NCI-H2227 treated with DMSO at 0.1 percent for 48 hours (cell line): ENCODE data around the gene ZBTB22.
"Not testable (repeated sequence)": the region's sequence is repeated elsewhere in the genome, so short reads cannot be mapped to it uniquely, and the experiment has no call there.

Source experiments
- DNase-seq: peaks from one replicate; lab custom pipeline; 2025; lab: John Stamatoyannopoulos, UW

ZBTB22 gene, protein sequence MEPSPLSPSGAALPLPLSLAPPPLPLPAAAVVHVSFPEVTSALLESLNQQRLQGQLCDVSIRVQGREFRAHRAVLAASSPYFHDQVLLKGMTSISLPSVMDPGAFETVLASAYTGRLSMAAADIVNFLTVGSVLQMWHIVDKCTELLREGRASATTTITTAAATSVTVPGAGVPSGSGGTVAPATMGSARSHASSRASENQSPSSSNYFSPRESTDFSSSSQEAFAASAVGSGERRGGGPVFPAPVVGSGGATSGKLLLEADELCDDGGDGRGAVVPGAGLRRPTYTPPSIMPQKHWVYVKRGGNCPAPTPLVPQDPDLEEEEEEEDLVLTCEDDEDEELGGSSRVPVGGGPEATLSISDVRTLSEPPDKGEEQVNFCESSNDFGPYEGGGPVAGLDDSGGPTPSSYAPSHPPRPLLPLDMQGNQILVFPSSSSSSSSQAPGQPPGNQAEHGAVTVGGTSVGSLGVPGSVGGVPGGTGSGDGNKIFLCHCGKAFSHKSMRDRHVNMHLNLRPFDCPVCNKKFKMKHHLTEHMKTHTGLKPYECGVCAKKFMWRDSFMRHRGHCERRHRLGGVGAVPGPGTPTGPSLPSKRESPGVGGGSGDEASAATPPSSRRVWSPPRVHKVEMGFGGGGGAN

DNA sequence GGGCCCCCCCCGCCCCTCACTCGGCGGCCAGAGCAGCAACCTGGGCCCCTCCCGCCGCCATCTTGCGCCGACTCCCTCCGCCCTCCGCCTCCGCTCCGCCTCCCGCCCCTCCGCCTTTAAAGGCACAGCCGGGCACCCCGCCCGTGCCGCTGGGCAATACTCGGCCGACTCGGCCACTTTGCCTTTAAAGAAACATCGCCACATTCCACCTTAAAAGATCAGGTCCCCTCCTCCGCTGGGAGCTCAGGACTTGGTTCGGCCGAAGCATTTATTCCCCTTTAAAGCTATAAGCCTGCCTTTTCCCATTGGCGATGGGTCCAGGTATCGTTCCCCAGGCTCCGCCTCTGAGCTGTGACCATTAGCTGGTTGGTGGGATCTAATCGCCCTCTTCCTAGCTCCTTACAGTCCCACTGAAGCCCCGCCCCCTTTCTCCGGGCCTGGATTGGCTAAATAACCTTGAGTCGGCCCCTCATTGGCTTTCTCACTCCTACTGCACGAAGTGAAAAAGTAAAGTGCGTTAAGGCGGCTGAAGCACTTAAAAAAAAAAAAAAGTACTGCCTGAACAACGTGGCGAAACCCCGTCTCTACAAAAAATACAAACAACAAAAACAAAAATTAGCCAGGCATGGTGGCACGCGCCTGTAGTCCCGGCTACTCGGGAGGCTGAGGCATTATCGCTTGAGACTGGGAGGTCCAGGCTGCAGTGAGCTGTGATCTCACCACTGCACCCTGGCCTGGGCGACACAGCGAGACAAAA, at the start of gene ZBTB22:
Gene ZBTB22, minus strand, starts transcription at position 76 of the 757 bp plus-strand sequence. CDS start 828 bp downstream, outside the sequence.
- peak; percentile 99 for DNase-seq

DNA sequence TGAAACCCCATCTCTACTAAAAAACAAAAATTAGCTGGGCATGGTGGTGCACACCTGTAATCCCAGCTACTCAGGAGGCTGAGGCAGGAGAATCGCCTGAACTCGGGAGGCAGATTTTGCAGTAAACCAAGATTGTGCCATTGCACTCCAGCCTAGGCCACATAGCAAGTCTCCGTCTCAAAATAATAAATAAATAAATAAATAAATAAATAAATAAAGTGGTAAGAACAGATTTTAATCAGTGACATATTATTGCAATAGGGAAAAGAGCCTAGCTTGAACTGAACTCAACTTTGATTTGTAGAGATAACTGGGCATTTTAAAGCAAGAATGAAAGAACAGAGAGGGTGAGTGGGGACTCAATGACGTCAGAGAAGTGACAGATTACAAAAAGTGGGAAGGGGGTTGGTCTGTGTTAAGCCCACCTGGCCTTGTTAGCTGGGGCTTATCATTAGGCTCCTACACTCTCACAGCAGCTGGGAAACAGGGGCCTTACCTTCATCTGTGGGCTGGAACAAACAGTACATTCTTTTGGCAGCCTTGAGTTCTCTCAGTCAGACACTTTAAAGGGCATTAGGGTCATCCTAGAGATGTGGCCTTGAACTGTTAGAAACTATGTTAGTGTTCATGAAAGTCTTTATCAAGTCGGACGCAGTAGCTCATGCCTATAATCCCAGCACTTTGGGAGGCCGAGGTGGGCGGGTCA, 49.6 kb upstream of the ZBTB22 start:
- DNase-seq, result no peak

DNA sequence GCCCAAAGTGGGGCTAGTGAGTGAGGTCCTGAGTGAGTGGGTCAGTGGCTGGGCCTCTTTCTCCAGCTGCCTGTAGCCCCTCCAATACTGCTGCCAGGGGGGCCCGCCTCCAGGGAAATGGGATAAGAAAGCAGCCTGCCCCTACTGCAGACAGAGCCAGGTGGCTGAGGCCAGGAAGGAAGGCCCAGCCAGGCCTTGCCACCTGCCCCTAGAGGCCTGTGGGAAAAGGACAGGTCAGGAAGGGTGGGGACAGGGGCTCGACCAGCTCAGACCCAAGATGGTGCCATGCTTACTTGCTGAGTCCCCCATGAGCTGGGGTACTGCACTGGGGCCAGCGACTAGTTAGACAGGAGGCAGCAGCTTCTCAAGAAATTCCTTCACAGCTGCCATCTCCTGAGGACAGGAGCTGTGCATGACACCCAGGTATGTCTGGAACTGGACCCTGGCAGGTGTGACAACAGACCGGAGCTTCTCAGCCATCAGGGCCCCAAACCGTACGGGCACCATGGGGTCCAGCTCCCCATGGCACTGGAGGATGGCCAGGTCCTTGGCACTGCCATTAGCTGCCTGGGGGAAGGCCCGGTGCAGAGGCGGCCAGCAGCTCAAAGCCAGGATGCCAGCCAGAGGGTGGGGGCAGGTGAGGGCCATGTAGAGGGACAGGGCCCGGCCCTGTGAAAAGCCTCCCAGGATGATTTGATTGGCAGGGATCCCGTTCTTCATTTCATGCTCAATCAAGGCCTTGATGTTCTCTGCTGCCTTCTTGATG, 47.8 kb upstream of the ZBTB22 start:
- not testable (repeated sequence) for DNase-seq

DNA sequence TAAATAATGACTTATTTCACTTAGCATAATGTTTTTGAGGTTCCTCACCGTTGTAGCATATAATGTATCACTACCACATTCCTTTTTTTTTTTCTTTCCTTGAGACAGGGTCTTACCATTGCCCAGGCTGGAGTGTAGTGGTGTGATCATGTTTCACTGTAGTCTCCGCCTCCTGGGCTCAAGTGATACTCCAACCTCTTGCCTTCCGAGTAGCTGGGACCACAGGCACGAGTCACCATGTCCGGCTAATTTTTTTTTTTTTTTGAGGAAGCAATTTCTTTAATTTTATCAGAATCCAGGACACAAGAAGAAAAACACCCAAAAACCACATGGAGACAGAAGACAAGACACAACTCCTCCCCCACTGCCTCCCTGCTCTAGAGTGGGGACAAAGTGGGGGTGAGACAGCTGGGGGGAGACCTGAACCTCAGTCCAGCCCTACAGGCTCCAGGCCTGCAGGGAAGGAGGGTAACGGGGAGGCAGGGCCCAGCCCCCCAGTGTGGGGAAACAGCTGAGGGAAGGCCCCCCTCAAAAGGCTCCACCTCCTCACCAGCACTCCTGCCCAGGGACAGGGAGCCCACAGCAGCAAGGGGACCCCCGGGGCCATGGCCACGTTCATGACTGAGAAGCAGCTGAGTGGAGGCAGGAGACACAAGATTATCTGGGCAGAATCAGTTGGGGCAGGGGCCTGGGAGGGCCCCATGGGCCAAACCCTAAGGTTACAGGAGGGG, 47.1 kb upstream of the ZBTB22 start:
- not testable (repeated sequence) for DNase-seq

DNA sequence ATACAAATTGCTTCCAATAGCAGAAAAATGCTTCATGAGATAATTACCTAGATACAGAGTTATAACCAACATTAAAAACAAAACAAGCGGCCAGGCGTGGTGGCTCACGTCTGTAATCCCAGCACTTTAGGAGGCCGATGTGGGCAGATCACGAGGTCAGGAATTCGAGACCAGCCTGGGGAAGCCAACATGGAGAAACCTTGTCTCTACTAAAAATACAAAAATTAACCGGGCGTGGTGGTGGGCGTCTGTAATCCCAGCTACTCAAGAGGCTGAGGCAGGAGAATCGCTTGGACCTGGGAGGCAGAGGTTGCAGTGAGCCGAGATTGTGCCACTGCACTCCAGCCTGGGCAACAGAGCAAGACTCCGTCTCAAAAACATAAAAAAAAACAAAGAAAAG, 45.9 kb upstream of the ZBTB22 start:
- not testable (repeated sequence) for DNase-seq

DNA sequence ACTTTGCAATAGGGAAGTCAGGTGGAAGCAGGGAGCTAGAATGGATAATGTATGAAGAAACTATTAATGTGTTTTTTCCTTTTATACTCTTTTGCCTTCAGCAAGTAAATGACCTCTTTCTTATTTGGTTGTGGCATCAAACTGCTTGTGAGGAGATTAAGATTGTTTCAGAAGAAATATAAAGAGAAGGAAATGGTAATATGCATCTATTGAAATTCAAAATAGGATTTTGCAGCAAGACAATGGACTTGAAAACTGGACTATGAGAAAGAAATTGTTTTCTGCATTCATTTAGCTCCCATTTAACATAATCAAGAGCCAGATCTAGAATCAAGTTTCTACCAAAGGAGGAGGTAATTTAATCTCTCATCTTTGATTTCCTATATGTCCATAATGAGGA, 41.8 kb upstream of the ZBTB22 start:
- no peak for DNase-seq

DNA sequence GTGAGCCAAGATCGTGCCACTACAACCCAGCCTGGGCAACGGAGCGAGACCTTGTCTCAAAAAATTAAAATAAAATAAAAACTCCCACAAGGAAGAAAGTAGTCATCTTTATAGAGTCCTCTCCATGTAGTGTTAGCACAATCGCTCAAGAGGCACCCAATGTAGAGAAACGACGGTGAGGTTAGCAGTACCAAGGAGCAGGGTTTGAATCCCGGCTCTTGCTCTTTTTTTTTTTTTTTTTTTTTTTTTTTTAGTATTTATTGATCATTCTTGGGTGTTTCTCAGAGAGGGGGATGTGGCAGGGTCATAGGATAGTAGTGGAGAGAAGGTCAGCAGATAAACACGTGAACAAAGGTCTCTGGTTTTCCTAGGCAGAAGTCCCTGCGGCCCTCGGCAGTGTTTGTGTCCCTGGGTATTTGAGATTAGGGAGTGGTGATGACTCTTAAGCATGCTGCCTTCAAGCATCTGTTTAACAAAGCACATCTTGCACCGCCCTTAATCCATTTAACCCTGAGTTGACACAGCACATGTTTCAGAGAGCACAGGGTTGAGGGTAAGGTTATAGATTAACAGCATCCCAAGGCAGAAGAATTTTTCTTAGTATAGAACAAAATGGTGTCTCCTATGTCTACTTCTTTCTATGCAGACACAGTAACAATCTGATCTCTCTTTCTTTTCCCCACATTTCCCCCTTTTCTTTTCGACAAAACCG, 39.8 kb upstream of the ZBTB22 start:
- DNase-seq, result not testable (repeated sequence)

DNA sequence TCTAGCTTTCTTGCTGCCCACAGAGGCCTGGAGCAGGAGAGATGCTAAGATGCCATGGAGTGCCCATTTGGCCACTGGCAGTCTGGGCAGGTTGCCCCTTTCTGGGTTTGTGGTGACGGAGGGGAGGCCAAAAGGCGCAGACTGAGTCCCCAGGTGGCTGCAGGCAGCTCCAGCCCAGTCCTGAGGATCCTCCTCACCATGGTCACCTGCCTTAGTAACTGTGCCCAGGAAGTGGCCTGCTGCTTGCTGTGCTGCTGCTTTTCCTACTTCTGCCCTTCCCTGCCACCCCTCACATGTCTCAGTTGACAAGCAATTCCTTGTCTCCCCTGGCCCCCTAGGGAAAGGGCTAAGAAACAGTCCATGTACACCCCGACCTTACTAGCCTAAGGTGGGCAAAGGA, 38.8 kb upstream of the ZBTB22 start:
- no peak for DNase-seq

DNA sequence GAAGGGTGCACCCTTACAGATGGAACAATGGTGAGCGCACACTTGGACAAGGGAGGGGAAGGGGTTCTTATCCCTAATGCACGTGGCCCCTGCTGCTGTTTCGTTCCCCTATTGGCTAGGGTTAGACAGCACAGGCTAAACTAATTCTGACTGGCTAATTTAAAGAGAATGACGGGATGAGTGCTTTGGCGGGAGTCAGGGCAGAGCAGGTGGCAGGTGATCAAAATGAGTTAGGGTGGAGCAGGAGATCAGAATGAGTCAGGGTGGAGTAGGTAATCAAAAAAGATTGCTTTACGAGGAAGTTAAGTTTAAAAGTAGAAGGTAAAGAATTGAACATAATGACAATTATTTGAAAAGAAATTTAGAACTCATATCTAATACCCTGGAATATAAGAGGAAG, 38.3 kb upstream of the ZBTB22 start:
- DNase-seq, result not testable (repeated sequence)

DNA sequence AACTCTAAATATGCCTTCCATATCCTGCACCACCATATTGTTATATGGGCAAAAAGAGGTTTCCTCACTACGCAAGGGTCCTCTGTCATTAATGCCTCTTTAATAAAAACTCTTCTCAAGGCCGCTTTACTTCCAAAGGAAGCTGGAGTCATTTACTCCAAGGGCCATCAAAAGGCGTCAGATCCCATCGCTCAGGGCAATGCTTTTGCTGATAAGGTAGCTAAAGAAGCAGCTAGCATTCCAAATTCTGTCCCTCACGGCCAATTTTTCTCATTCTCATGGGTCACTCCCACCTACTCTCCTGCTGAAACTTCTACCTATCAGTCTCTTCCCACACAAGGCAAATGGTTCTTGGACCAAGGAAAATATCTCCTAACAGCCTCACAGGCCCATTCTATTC, 30.3 kb upstream of the ZBTB22 start:
- no peak for DNase-seq

DNA sequence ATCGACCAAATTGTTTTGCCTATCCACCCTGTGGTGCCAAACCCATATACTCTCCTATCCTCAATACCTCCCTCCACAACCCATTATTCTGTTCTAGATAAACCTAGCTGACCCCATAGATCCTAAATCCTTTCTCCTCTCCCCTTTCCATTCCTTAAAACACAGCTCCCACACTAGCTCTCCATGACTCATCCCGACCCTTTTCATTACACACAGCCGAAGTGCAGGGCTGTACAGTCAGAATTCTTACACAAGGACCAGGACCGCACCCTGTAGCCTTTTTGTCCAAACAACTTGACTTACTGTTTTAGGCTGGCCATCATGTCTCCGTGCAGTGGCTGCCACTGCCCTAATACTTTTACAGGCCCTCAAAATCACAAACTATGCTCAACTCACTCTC, 29.4 kb upstream of the ZBTB22 start:
- DNase-seq, result not testable (repeated sequence)

DNA sequence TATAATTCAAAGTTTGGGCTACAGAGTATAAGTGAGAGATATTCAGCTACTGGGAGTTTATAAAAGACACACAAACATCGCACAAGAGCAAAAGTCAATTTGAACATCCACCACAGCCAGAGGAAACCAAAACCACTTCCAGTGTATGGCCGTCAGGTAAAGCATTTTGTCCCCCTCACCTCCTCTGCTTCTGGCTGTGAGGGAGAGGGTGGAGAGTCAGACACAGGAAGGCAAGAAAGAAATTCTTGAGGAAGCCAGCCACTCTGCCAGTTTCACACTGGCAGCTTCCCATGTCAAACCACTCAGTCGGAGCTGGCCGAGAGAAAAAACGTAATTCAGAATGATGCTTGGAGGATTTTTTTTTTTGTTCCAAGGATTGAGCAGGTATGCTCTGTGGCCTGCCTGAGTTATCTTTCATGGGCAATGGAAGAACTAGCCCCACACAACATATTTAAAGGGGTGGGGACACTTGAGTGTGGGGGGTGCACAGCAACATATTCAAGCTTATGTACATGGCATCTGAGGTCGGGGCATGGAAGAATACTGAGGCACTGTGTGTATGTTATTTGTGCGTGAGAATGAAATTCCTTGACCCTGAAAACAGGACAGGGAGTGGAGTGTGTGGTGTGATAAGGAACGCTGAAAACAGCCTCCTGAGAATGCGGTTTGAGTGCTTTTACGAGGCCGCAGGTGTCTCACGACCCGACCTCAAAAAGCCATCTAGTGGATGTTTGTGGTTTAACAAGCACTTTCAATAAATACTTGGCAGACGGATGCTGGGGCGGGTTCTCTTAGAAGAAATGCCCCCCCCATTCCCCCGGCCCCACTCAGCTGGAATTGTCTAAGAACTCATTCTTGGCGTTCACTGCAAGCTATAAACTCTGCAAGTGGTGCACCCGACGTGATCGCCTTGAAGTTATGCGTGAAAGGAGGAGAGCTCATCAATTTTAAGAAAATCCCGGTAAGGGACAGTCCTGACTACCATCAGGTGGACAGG, 27.5 kb upstream of the ZBTB22 start:
- DNase-seq, result peak; percentile 54

DNA sequence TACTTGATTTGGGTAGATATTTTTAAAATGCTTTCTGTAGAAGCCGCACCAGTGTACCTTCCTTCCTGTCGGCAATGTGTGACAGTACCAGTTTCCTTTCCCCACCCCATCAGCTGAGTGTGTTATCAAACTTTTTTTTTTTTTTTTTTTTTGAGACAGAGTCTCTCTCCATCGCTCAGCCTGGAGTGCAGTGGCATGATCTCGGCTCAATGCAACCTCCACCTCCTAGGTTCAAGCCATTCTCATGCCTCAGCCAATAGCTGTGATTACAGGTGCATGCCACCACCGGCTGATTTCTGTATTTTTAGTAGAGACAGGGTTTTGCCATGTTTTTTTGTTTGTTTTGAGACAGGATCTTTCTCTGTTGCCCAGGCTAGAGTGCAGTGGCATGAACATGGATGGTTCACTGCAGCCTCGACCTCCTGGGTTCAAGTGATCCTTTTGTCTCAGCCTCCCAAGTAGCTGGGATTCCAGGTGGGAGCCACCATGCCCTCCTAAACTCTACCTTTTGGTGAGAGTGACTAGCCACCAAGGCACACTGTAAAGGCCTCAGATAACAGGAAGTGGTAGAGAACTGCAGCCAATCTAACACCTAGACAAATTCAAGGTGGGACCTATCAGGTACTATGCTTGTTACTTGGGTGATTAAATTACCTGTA, 26.5 kb upstream of the ZBTB22 start:
- no peak for DNase-seq

DNA sequence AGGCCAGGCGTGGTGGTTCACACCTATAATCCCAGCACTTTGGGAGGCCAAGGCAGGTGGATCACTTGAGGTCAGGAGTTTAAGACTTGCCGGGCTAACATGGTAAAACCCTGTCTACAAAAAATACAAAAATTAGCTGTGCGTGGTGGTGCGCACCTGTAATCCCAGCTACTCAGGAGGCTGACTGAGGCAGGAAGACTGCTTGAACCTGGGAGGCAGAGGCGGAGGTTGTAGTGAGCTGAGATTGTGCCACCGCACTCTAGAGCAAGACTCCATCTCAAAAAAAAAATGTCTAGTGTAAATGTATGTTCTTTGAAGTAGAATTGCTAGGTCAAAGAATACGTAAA, 26.0 kb upstream of the ZBTB22 start:
- DNase-seq, result not testable (repeated sequence)

DNA sequence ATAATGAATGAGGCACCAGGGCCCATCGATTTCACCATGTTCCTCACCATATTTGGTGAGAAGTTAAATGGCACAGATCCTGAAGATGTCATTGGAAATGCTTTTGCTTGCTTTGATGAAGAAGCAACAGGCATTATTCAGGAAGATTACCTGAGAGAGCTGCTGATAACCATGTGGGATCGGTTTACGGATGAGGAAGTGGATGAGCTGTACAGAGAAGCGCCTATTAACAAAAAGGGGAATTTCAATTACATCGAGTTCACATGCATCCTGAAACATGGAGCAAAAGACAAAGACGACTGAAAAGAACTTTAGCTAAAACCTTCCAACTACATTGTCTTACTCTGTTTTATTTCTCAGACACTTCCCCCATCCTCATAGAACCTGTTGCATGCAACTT, 21.6 kb upstream of the ZBTB22 start:
- no peak for DNase-seq

DNA sequence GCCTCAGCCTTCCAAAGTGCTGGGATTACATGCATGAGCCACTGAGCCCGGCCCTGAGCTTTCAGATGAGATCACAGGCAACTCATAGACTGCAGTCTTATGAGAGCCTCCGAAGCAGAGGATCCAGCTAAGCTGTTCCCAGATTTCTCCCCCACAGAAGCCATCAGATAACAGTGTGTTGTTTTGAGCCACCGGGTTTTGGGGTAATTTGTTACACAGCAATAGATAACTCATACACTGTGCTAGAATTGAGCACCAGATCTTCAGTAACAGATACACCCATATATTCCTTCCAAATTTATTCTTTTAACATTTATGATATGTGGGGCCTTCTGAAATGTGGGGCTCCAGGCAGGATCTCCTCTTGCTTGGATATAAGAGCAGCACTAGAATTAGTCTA, 19.0 kb upstream of the ZBTB22 start:
- DNase-seq, result no peak

DNA sequence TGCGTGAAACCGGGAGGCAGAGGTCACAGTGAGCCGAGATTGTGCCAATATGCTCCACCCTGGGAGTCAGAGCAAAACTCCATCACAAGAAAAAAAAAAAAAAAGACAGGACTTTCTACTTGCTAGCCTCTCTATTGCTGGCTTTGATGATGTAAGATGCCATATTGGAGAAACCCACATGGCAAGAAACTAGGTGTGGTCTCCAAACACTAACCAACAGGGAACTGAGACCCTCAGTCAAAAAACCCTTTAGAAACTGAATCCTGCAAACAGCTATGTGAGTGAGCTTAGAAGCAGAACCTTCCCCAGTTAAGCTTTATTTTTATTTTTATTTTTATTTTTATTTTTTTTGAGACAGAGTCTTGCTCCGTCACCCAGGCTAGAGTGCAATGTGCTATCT, 18.4 kb upstream of the ZBTB22 start:
- DNase-seq, result no peak

DNA sequence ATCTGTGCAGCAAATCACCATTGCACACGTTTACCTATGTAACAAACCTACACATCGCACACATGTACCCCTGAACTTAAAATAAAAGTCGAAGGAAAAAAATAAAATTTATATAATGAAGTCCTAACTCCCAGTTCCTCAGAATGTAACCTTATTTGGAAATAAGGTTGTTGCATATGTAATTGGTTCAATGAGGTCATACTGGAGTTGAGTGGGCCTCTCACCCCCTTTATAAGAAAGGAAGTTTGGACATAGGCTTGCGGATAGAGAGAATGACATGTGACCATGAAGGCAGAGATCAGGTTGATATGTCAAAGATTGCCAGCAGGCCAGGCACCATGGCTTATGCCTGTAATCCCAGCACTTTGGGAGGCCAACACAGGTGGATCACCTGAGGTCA, 16.1 kb upstream of the ZBTB22 start:
- no peak for DNase-seq
